PC-9 (cell line): Measurements from ENCODE around the gene UBE2K.

Experiments
- EZH2 ChIP-seq: fragments of 200-600 bp; sonication (generic); IDR thresholded peaks from 2 replicates; pipeline ENCODE4 v1.8.0; 2017; ENCODE audit warnings: antibody characterized with exemption, low read depth
- TF ChIP-seq, protein P1 (sequence below): fragments of 200-600 bp; sonication (generic); conservative IDR thresholded peaks from 2 replicates; pipeline ENCODE4 v1.6.1; 2017; ENCODE audit warnings: mixed run types, antibody characterized with exemption, mild to moderate bottlenecking, moderate library complexity

DNA sequence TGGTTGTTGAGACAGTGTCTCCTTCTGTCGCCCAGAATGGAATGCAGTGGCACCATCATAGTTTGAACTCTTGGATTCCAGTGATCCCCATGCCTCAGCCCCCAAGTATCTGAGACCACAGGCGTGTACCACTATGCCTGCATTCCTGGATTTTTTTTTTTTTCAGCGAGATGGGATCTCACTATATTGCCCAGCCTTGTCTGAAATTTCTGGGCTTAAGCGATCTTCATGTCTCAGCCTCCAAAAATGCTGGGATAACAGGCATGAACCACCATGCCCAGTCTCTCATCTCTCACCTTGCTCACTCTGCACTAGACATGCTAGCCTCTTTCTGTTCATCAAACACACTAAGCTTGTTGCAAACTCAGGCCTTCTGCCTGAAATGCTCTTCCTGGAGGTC, 104.1 kb downstream of the UBE2K start:
- TF ChIP-seq, protein P1, sequence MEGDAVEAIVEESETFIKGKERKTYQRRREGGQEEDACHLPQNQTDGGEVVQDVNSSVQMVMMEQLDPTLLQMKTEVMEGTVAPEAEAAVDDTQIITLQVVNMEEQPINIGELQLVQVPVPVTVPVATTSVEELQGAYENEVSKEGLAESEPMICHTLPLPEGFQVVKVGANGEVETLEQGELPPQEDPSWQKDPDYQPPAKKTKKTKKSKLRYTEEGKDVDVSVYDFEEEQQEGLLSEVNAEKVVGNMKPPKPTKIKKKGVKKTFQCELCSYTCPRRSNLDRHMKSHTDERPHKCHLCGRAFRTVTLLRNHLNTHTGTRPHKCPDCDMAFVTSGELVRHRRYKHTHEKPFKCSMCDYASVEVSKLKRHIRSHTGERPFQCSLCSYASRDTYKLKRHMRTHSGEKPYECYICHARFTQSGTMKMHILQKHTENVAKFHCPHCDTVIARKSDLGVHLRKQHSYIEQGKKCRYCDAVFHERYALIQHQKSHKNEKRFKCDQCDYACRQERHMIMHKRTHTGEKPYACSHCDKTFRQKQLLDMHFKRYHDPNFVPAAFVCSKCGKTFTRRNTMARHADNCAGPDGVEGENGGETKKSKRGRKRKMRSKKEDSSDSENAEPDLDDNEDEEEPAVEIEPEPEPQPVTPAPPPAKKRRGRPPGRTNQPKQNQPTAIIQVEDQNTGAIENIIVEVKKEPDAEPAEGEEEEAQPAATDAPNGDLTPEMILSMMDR, result no peak
- TF ChIP-seq EZH2, result no peak
